K562 (cell line): ENCODE results near the gene TIGD4. TPM values are rescaled to one million over a fixed set of nuclear protein-coding genes. Genes with fewer than 3 reads are reported as not detected.
A peak's percentile ranks its signal among the peaks of the same experiment; 100 is the strongest.

ENCODE experiments used
- ATAC-seq: fragments of 200-7000 bp; cut with Tn5 transposase; 3 replicates; pipeline ENCODE4 v1.9.1; 2020; ENCODE audit warnings: moderate library complexity
- BruUV-seq: library from RNA; stranded (reverse); fragments of 400-500 nt; replicated peaks from 2 replicates; lab custom pipeline; 2021; lab: Mats Ljungman, UMichigan
- CTCF ChIA-PET: fragments of 300-600 bp; formaldehyde crosslinking; extraction: SDS; loops from one replicate; lab custom pipeline; 2021; ENCODE audit warnings: low intra/inter-chr PET ratio; lab: Yijun Ruan, JAX
- POLR2A ChIA-PET: fragments of 300-600, 350-650 bp; sonication (Branson Sonifier 250); formaldehyde crosslinking; extraction: SDS; loops from one replicate; lab custom pipeline; 2021; ENCODE audit warnings: antibody characterized with exemption, inconsistent platforms; lab: Yijun Ruan, JAX
- DNase-seq, 4 experiments: peaks; one replicate each; pipeline versions ENCODE4 v3.0.0 to v3.0.0-alpha.2; 2011 to 2018; ENCODE audit warnings: low spot score in 3 of 4, mixed read lengths in 3 of 4; ENCODE audit errors: extremely low read depth in 1 of 4
- FAIRE-seq: peaks from 2 replicates; lab custom pipeline; 2011; peaks lifted over from hg19 to GRCh38; lab: Jason Lieb, UNC
- H2AFZ ChIP-seq: 2 replicates; pipeline ENCODE4 v1.6.0; 2011; ENCODE audit warnings: low read depth, low read length, control low read depth, inconsistent platforms
- H3K27ac ChIP-seq: fragments of 200-600 bp; 3 replicates; pipeline ENCODE4 v1.8.0; 2011; ENCODE audit warnings: low read depth, mild to moderate bottlenecking, control low read depth, inconsistent platforms, low read length, moderate library complexity, mixed read lengths; ENCODE audit errors: extremely low read depth
- H3K27me3 ChIP-seq, 2 experiments: fragments of 300-600 bp in 1 of 2; 2 replicates in 1 of 2; 3 replicates in 1 of 2; pipeline versions ENCODE4 v1.6.0 to v1.8.0; 2011; ENCODE audit warnings: inconsistent platforms in 2 of 2, low read length in 2 of 2, mild to moderate bottlenecking in 1 of 2, mixed read lengths in 1 of 2, moderate library complexity in 1 of 2; ENCODE audit not compliant: control insufficient read depth in 2 of 2, insufficient read depth in 2 of 2
- H3K36me3 ChIP-seq: fragments of 300-600 bp; 3 replicates; pipeline ENCODE4 v1.8.0; 2011; ENCODE audit warnings: mild to moderate bottlenecking, low read length, inconsistent platforms; ENCODE audit not compliant: control insufficient read depth, insufficient read depth
- H3K4me1 ChIP-seq, 2 experiments: fragments of 200-600 bp in 1 of 2; replicated peaks in 1 of 2; 2 replicates in 1 of 2; 3 replicates in 1 of 2; pipeline versions ENCODE4 v1.5.1 to v1.8.0; 2011; ENCODE audit warnings: inconsistent platforms in 2 of 2, low read length in 2 of 2, mild to moderate bottlenecking in 1 of 2, mixed read lengths in 1 of 2, moderate library complexity in 1 of 2; ENCODE audit not compliant: control insufficient read depth in 2 of 2, insufficient read depth in 2 of 2
- H3K4me2 ChIP-seq: 2 replicates; pipeline ENCODE4 v1.6.1; 2011; ENCODE audit warnings: low read length, control low read depth, inconsistent platforms, mixed read lengths; ENCODE audit not compliant: insufficient read depth
- H3K4me3 ChIP-seq: fragments of 200-600 bp; sonication (generic), shearing (Covaris generic); 2 replicates; pipeline ENCODE4 v1.5.1; 2016; ENCODE audit warnings: control low read depth, inconsistent platforms
- H3K79me2 ChIP-seq: fragments of 200-600 bp; 3 replicates; pipeline ENCODE4 v1.8.0; 2011; ENCODE audit warnings: low read length, inconsistent platforms; ENCODE audit not compliant: control insufficient read depth, insufficient read depth
- H3K9ac ChIP-seq, 2 experiments: 2 replicates each; pipeline versions ENCODE4 v1.6.0 to v1.6.1; 2011; ENCODE audit warnings: low read depth in 2 of 2, low read length in 2 of 2, control low read depth in 1 of 2, inconsistent platforms in 1 of 2, mild to moderate bottlenecking in 1 of 2, mixed read lengths in 1 of 2; ENCODE audit not compliant: insufficient read depth in 1 of 2
- H3K9me1 ChIP-seq: one replicate; pipeline ENCODE4 v1.6.0; 2011; ENCODE audit warnings: inconsistent platforms, mild to moderate bottlenecking, low read length, moderate library complexity; ENCODE audit not compliant: control insufficient read depth, insufficient read depth
- H3K9me3 ChIP-seq: replicated peaks from 2 replicates; pipeline ENCODE4 v1.5.1; 2011; ENCODE audit warnings: low read depth, low read length, inconsistent platforms; ENCODE audit not compliant: control insufficient read depth, insufficient read depth
- H4K20me1 ChIP-seq: replicated peaks from 2 replicates; pipeline ENCODE4 v1.6.1; 2011; ENCODE audit warnings: low read length, inconsistent platforms, mixed read lengths; ENCODE audit not compliant: control insufficient read depth, insufficient read depth
- CHCHD3 ChIP-seq: fragments of 250-450 bp; sonication (Bioruptor Pico); IDR thresholded peaks from 2 replicates; pipeline ENCODE4 v2.1.2; 2022; ENCODE audit warnings: mild to moderate bottlenecking
- GABPB1 ChIP-seq: sonication (generic); formaldehyde crosslinking; IDR thresholded peaks from 2 replicates; pipeline ENCODE4 v1.8.0; 2022; ENCODE audit warnings: mild to moderate bottlenecking, missing genetic modification reagents
- GABPB2 ChIP-seq: fragments of 250-450 bp; sonication (Bioruptor Pico); conservative IDR thresholded peaks from 2 replicates; pipeline ENCODE4 v1.5.1; 2021; ENCODE audit warnings: mild to moderate bottlenecking
- KDM5B ChIP-seq: fragments of 200-600 bp; sonication (generic); IDR thresholded peaks from 2 replicates; pipeline ENCODE4 v1.6.1; 2012; ENCODE audit warnings: low read depth, mild to moderate bottlenecking, moderate library complexity, low read length, control low read depth, inconsistent platforms; ENCODE audit not compliant: insufficient replicate concordance
- NR1H2 ChIP-seq: sonication (generic); formaldehyde crosslinking; IDR thresholded peaks from 2 replicates; pipeline ENCODE4 v1.4.0; 2020; ENCODE audit warnings: mild to moderate bottlenecking, missing genetic modification reagents
- PML ChIP-seq: IDR thresholded peaks from 2 replicates; pipeline ENCODE4 v1.6.1; 2012; ENCODE audit warnings: low read length, inconsistent platforms
- POLR2B ChIP-seq: fragments of 450-650 bp; IDR thresholded peaks from 2 replicates; pipeline ENCODE4 v1.6.1; 2018; ENCODE audit warnings: low read depth; ENCODE audit not compliant: partially characterized antibody
- RAD21 ChIP-seq, 2 experiments: fragments of 250-450 bp in 1 of 2; fragments of 450-650 bp in 1 of 2; sonication (Bioruptor Pico) in 1 of 2; formaldehyde crosslinking in 1 of 2; IDR thresholded peaks in 1 of 2; conservative IDR thresholded peaks in 1 of 2; 2 replicates each; pipeline versions ENCODE4 v1.4.0 to v1.8.0; 2020 to 2022; ENCODE audit warnings: mild to moderate bottlenecking in 2 of 2, moderate library complexity in 1 of 2
- TSC22D4 ChIP-seq: fragments of 450-650 bp; IDR thresholded peaks from 2 replicates; pipeline ENCODE4 v1.6.1; 2016; ENCODE audit warnings: missing genetic modification characterization, missing biosample characterization, control low read depth
- ZNF134 ChIP-seq: fragments of 250-450 bp; sonication (Bioruptor Pico); conservative IDR thresholded peaks from 2 replicates; pipeline ENCODE4 v1.4.0; 2020
- WGBS: fragments of 100-300 bp; shearing (Covaris generic); methylation state at CpG from one replicate; pipeline ENCODE4 v1.1.6; 2016; ENCODE audit warnings: low coverage, mixed read lengths; ENCODE audit not compliant: insufficient coverage; ENCODE audit errors: missing lambda C conversion rate; 5-methylcytosine and 5-hydroxymethylcytosine counted together
- in situ Hi-C: fragments of 300-500 bp; cut with MboI; formaldehyde crosslinking; loops from 4 replicates; pipeline ENCODE4 v1.15.0; 2018; ENCODE audit warnings: inconsistent platforms, mixed read lengths
- intact Hi-C: fragments of 100-400 bp; cut with micrococcal nuclease; formaldehyde crosslinking; loops from 2 replicates; pipeline ENCODE4 v1.14.2; 2022
- polyA plus RNA-seq, 8 experiments: library from polyadenylated mRNA; depleted of rRNA in 4 of 8; stranded (reverse) in 5 of 8; unstranded in 3 of 8; fragments of >200 nt; fragmentation: Nextera tagmentation in 2 of 8; fragmentation: Illumina TruSeq in 1 of 8; extraction: Ambion mirVana in 2 of 8; extraction: Trizol in 1 of 8; gene quantifications; 2 replicates each; pipeline versions ENCODE4 v1.2.1 to v1.2.3, GENCODE V29; 2011 to 2014; ENCODE audit warnings: inconsistent platforms in 1 of 8, missing spikeins in 1 of 8
- total RNA-seq, 7 experiments: library from RNA; depleted of rRNA in 6 of 7; stranded (reverse); fragments of >200 nt in 6 of 7; fragmentation: Illumina TruSeq in 2 of 7; extraction: Trizol in 2 of 7; gene quantifications; 2 replicates each; pipeline versions ENCODE4 v1.2.1 to v1.2.3, GENCODE V29; 2011 to 2021; ENCODE audit warnings: low replicate concordance in 1 of 7
- TF ChIP-seq, protein P1 (sequence below), 3 experiments: IDR thresholded peaks in 2 of 3; conservative IDR thresholded peaks in 1 of 3; 2 replicates each; pipeline ENCODE4 v1.5.1; 2011 to 2012; ENCODE audit warnings: low read length in 3 of 3, mild to moderate bottlenecking in 3 of 3, control low read depth in 2 of 3, improper control_type of control experiment in 1 of 3, inconsistent platforms in 1 of 3, low read depth in 1 of 3, mixed read lengths in 1 of 3, moderate library complexity in 1 of 3; ENCODE audit not compliant: insufficient read depth in 2 of 3

The TIGD4 gene
- total and polyA plus RNA-seq, 9 of the 15 experiments (the other 6 are each of a cell fraction or from before 2014, with no cell fraction given), result 0.07 to 0.28 (median 0.18) TPM

GRCh38 chr4:152784490-152785350 is 5.2 kb upstream of the TIGD4 start:
- Histone ChIP-seq H3K79me2 (peaks cover 47% of the 10 kb centered on the region), H3K36me3 (peaks cover 4% of the 10 kb centered on the region; the same call in 1 of the 3 replicates), H3K27me3 (no peaks in the 10 kb centered on the region), H2AFZ (no peak overlapping the region), H3K9me3 (no peaks in the 10 kb centered on the region), H3K4me3 (no peak overlapping the region), H4K20me1 (no peaks in the 10 kb centered on the region; the same call in 1 of the 2 replicates), H3K9ac (no peak overlapping the region), H3K9me1 (no peaks in the 10 kb centered on the region), H3K4me1 (peaks cover 0 to 3% of the 10 kb centered on the region in 2 experiments; a peak in 2 of 5 replicates), H3K4me2 (no peak overlapping the region), H3K27ac (no peak overlapping the region)
- DNase-seq, result peak; percentile 12 to 39 (median 26)
- WGBS, result 62% methylated on average over 4 of the region's 4 CpGs
- TF ChIP-seq KDM5B (no peak), TSC22D4 (tag) (no peak), NR1H2 (CRISPR knock-in tag) (no peak), CHCHD3 (CRISPR knock-in tag) (no peak), GABPB1 (CRISPR knock-in tag) (no peak), ZNF134 (CRISPR knock-in tag) (no peak), POLR2B (no peak), PML (no peak), RAD21 (CRISPR knock-in tag; conservative IDR thresholded peaks at IDR 0.05 in 1 of 2, IDR thresholded peaks at IDR 0.05 in 1 of 2) (peak in 1 of 2 experiments; percentile 13; a peak in 1 of 4 replicates), GABPB2 (no peak)
- TF ChIP-seq, protein P1, sequence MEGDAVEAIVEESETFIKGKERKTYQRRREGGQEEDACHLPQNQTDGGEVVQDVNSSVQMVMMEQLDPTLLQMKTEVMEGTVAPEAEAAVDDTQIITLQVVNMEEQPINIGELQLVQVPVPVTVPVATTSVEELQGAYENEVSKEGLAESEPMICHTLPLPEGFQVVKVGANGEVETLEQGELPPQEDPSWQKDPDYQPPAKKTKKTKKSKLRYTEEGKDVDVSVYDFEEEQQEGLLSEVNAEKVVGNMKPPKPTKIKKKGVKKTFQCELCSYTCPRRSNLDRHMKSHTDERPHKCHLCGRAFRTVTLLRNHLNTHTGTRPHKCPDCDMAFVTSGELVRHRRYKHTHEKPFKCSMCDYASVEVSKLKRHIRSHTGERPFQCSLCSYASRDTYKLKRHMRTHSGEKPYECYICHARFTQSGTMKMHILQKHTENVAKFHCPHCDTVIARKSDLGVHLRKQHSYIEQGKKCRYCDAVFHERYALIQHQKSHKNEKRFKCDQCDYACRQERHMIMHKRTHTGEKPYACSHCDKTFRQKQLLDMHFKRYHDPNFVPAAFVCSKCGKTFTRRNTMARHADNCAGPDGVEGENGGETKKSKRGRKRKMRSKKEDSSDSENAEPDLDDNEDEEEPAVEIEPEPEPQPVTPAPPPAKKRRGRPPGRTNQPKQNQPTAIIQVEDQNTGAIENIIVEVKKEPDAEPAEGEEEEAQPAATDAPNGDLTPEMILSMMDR (IDR thresholded peaks at IDR 0.05 in 2 of 3, conservative IDR thresholded peaks at IDR 0.05 in 1 of 3; ENCODE audit: insufficient read depth in 2 of 3, low read depth in 1 of 3, low read length in 3 of 3), result 0 out of 6 replicates have a peak, but pooled peaks of 1 of the 3 experiments have one; percentile 12
- POLR2A ChIA-PET, result interaction anchor here (0.7 kb wide), 1 partner anchor 1538 kb away, joined by 3 read pairs; no protein-coding TSS in a partner anchor
- no peak for FAIRE-seq
- intact Hi-C loops, result no loop called here
- in situ Hi-C loops, result no loop called here
- CTCF ChIA-PET, result no interaction called here
- no peak for ATAC-seq
- no TSS peak for BruUV-seq
